ENCODE results near the gene GALNT2.

Gene GALNT2

DNA sequence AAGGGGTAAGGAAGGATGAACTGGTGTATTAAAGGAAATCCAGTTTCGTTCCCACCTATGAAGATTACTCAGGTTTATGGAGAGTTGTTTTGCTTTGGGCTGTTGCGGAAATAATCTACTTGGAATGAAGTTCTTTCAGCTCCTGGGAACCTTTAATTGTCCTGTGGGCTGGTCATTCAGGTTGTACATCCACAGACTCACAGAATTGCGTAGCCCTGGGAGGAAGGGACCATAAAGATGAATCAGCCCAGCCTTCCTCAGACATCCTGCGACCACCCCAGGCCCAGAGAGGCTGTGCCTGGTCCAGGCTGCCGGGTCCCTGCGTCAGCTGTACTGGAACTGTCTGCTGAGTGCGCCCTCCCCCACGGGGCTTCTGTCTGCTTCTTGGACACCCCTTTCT is 72.7 kb downstream of the GALNT2 start:
- no peaks in the 10 kb centered on the region for H3K9me3 ChIP-seq (ENCODE audit: control insufficient read depth, low read length)
- no peak overlapping the region for H3K27ac ChIP-seq
- H3K4me3 ChIP-seq (ENCODE audit: low read depth, low read length) = no peak overlapping the region
- H2AFZ ChIP-seq = no peak overlapping the region
- H3K27me3 ChIP-seq (ENCODE audit: control insufficient read depth, insufficient read depth, low read length) = no peaks in the 10 kb centered on the region
- H3K9ac ChIP-seq = no peak overlapping the region
- H3K79me2 ChIP-seq = peaks cover 12% of the 10 kb centered on the region
- H3K36me3 ChIP-seq (ENCODE audit: control insufficient read depth, insufficient read depth, low read length) = no peaks in the 10 kb centered on the region
- H3K4me2 ChIP-seq (ENCODE audit: low read length) = no peak overlapping the region
- TF ChIP-seq, protein P1, sequence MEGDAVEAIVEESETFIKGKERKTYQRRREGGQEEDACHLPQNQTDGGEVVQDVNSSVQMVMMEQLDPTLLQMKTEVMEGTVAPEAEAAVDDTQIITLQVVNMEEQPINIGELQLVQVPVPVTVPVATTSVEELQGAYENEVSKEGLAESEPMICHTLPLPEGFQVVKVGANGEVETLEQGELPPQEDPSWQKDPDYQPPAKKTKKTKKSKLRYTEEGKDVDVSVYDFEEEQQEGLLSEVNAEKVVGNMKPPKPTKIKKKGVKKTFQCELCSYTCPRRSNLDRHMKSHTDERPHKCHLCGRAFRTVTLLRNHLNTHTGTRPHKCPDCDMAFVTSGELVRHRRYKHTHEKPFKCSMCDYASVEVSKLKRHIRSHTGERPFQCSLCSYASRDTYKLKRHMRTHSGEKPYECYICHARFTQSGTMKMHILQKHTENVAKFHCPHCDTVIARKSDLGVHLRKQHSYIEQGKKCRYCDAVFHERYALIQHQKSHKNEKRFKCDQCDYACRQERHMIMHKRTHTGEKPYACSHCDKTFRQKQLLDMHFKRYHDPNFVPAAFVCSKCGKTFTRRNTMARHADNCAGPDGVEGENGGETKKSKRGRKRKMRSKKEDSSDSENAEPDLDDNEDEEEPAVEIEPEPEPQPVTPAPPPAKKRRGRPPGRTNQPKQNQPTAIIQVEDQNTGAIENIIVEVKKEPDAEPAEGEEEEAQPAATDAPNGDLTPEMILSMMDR (IDR thresholded peaks at IDR 0.05) = no peak
- no peaks in the 10 kb centered on the region for H3K4me1 ChIP-seq

DNA sequence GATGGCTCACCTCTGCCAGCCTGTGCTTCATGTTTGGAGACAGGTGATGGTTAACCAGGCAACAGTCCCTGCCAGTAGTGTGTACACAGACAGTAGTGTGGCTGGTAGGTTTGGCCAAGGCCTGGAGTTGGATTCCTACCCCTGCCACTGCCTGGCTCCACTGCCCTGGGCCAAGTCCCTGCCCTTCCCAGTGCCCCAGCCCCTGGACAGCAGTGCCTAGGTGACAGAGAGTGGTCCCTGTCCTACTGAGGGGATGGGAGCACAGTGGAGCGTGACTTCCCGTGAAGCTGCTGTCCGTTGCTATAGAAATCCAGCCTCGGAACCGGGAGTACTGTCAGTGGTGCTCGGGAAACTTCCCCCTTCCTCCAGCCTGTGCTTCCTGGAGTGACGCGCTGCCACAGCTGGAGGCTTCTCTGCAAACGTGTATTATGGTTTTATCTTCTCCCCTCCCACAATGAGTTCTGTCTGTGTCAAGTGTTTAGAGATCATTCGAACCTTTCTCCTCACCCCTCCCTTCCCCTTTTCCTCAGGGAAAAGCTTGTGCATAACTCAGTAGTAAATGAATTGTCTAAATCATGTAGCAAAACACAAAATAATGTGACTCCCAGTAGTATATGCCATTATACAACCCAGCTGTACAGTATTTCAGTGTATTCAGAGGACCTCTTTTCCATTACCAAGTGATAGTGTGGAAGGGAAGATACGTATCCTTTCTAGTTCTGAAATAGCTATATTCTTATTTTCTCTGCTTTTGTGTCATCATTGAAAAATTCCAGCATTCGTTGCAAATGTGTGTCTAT is 73.4 kb downstream of the GALNT2 start:
- no peaks in the 10 kb centered on the region for H3K27me3 ChIP-seq (ENCODE audit: control insufficient read depth, insufficient read depth, low read length)
- TF ChIP-seq, protein P1 (IDR thresholded peaks at IDR 0.05) = no peak

DNA sequence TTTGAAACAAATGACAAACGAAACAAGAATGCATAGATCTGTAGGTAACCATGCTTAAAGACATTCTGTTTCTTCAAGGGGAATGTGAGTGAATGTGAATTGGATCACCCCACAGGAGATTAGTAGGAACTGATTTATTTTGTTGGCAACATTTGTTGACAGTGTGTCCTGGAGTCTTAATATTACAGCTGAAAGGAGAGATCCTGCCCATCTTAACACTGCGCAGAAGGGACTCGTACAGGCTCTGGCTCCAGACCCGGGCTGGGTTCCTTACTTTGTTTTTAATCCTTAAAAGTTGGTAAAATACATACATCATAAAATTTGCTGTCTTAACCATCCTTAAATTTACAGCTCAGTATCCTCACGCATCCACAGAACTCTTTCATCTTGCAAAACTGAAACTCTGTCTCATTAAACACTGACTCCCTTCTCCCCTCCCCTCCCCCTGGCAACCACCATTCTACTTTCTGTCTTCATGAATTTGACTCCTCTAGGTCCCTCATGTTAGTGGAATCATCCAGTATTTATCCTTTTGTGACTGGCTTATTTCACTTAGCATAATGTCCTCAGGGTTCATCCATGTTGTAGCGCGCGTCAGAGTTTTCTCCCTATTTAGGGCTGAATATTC is 74.1 kb downstream of the GALNT2 start:
- H3K4me3 ChIP-seq (ENCODE audit: low read depth, low read length) = no peak overlapping the region
- no peaks in the 10 kb centered on the region for H3K27me3 ChIP-seq (ENCODE audit: control insufficient read depth, insufficient read depth, low read length)
- H2AFZ ChIP-seq = no peak overlapping the region
- TF ChIP-seq, protein P1 (IDR thresholded peaks at IDR 0.05) = no peak
- no peak overlapping the region for H3K4me2 ChIP-seq (ENCODE audit: low read length)
- peaks cover 12% of the 10 kb centered on the region for H3K79me2 ChIP-seq
- no peaks in the 10 kb centered on the region for H3K36me3 ChIP-seq (ENCODE audit: control insufficient read depth, insufficient read depth, low read length)
- H3K9ac ChIP-seq = no peak overlapping the region
- no peak overlapping the region for H3K27ac ChIP-seq
- H3K4me1 ChIP-seq = no peaks in the 10 kb centered on the region
- no peaks in the 10 kb centered on the region for H3K9me3 ChIP-seq (ENCODE audit: control insufficient read depth, low read length)

More for the DNA sequence above, 73.4 kb downstream of the GALNT2 start:
- no peaks in the 10 kb centered on the region for H3K36me3 ChIP-seq (ENCODE audit: control insufficient read depth, insufficient read depth, low read length)
- no peak overlapping the region for H3K9ac ChIP-seq
- no peak overlapping the region for H3K4me3 ChIP-seq (ENCODE audit: low read depth, low read length)
- no peaks in the 10 kb centered on the region for H3K9me3 ChIP-seq (ENCODE audit: control insufficient read depth, low read length)
- no peak overlapping the region for H3K27ac ChIP-seq
- peaks cover 12% of the 10 kb centered on the region for H3K79me2 ChIP-seq
- no peak overlapping the region for H2AFZ ChIP-seq
- H3K4me1 ChIP-seq = no peaks in the 10 kb centered on the region
- H3K4me2 ChIP-seq (ENCODE audit: low read length) = no peak overlapping the region

DNA sequence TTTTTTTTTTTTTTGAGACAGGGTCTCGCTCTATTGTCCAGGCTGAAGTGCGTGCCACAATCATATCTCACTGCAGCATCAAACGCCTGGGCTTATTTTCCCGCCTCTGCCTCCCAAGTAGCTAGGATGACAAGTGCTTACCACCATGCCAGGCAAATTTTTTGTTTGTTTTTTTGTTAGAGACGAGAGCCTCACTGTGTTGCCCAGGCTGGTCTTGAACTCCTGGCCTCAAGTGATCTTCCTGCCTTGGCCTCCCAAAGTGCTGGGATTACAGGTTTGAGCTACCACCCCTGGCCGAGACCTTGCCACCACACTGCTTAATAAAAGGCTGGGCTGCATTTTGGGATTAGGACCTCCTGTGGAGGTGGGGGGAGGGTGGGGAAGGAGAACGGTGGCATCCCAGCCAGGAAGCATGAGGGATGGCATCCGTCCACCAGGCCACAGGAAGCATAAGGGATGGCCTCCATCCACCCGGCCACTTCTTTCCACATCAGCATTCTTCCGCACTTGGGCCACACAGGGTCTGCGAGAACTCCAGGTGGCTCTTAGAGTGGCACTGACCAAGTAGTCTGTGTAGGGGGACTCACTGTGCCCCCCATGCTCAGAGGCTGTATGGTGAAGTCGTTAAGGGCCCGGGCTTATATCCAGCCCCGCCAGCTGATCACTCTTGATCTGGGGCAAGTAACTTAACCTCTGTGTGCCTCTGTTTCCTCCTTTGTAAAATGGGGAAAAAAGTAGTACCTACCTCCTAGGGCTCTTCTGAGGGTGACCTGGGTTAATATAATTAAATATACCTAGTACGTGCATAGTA is 75.0 kb downstream of the GALNT2 start:
- no peaks in the 10 kb centered on the region for H3K4me1 ChIP-seq
- H3K27ac ChIP-seq = no peak overlapping the region
- no peaks in the 10 kb centered on the region for H3K36me3 ChIP-seq (ENCODE audit: control insufficient read depth, insufficient read depth, low read length)
- H3K9ac ChIP-seq = no peak overlapping the region
- no peak overlapping the region for H2AFZ ChIP-seq
- H3K27me3 ChIP-seq (ENCODE audit: control insufficient read depth, insufficient read depth, low read length) = no peaks in the 10 kb centered on the region
- no peaks in the 10 kb centered on the region for H3K9me3 ChIP-seq (ENCODE audit: control insufficient read depth, low read length)
- H3K4me2 ChIP-seq (ENCODE audit: low read length) = no peak overlapping the region
- TF ChIP-seq, protein P1 (IDR thresholded peaks at IDR 0.05) = no peak
- no peak overlapping the region for H3K4me3 ChIP-seq (ENCODE audit: low read depth, low read length)
- H3K79me2 ChIP-seq = peaks cover 12% of the 10 kb centered on the region

Data from parathyroid adenoma (tissue), 2 donors.